Chondrocyte (in vitro differentiated cells): ENCODE measurements around the gene TARDBP. TPM values are rescaled to one million over a fixed set of nuclear protein-coding genes. Genes with fewer than 3 reads are reported as not detected.
A peak's percentile ranks its signal among the peaks of the same experiment; 100 is the strongest.

ENCODE experiments used
- DNase-seq: peaks from one replicate; pipeline ENCODE4 v3.0.0; 2021; ENCODE audit warnings: mixed read lengths, low spot score
- H3K27ac Mint-ChIP-seq: one replicate; pipeline ENCODE4 v1.8.0; 2021; ENCODE audit warnings: mild to moderate bottlenecking, moderate library complexity, mixed read lengths; ENCODE audit not compliant: unreplicated experiment
- H3K27me3 Mint-ChIP-seq: 2 replicates; pipeline ENCODE4 v1.8.0; 2021; ENCODE audit warnings: low read depth, mixed read lengths
- H3K36me3 Mint-ChIP-seq: 2 replicates; pipeline ENCODE4 v1.8.0; 2021; ENCODE audit warnings: low read depth, mixed read lengths
- H3K4me1 Mint-ChIP-seq: 2 replicates; pipeline ENCODE4 v1.8.0; 2021; ENCODE audit warnings: low read depth, mild to moderate bottlenecking, mixed read lengths
- H3K4me3 Mint-ChIP-seq: one replicate; pipeline ENCODE4 v1.8.0; 2021; ENCODE audit warnings: mild to moderate bottlenecking, moderate library complexity, mixed read lengths; ENCODE audit not compliant: unreplicated experiment
- H3K9me3 Mint-ChIP-seq: 2 replicates; pipeline ENCODE4 v1.8.0; 2021; ENCODE audit warnings: low read depth, mixed read lengths
- CTCF ChIP-seq: fragments of 200-600 bp; sonication (generic); IDR thresholded peaks from 2 replicates; pipeline ENCODE4 v1.5.0; 2021; ENCODE audit warnings: antibody characterized with exemption, mild to moderate bottlenecking, moderate library complexity
- long read RNA-seq: library from polyadenylated mRNA; stranded (forward); transcript quantifications from one replicate; pipeline ENCODE4 v2.0.0, GENCODE V29; 2021
- total RNA-seq: library from RNA; stranded (reverse); gene quantifications from 3 replicates; pipeline ENCODE4 v1.2.1, GENCODE V29; 2021

TARDBP gene
- total RNA-seq = 97.8 to 119 TPM (median 103 TPM) in 3 replicates
- long read RNA-seq, full-length matches to known transcripts = 126 of 137 reads
- long read RNA-seq, partial matches to known transcripts = 7 of 137 reads
- long read RNA-seq, other reads (novel, unspliced or antisense) = 4 of 137 reads

DNA sequence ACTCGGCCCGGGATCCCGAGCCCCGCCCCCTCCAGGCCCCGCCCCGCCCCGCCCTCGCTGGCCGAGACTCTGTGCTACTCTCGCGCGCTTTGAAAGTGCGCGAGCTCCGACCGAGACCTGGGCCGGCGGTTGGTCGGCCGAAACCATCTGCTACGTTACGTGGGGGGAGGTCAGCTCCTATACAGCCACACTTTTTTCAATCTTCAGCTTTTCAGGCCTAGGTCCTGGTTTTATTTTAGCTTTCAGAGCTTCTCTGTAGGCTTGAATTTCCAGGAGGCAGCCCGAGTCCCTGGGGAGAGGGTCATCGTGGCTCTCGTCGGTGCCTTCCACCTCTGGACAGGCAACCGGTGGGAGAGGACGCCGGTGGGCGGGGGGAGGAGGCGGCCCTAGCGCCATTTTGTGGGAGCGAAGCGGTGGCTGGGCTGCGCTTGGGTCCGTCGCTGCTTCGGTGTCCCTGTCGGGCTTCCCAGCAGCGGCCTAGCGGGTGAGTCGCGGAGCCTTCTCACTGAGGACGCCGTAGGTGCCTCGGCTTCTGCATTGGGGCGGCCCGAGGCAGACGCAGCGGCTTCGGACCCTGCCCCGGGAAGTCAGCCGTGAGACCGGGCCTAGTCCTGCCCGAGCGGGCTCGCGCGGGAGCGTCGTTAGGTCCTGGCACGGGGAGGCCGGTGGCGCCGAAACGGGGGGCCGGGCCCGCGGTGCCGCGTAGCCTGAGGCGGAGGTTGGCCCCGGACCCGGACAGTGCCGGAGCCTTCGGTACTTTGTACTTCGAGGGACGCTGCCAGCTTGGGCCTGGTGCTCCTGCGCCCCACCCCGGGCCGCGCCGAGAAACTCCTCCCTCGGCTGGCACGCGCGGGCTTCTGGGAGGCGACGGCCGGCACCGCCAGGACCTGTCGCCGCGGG lies at the start of gene TARDBP:
Gene TARDBP (plus strand): TSS at position 395 of the 900 bp plus-strand sequence. CDS start 1,074 bp downstream, outside the sequence.
- TF ChIP-seq CTCF = no peak
- peak; percentile 97 for DNase-seq
- H3K36me3 Mint-ChIP-seq = peaks cover 18% of the 10 kb centered on the region
- peak within 1 kb of the TSS; percentile 85 for H3K4me3 Mint-ChIP-seq
- H3K4me1 Mint-ChIP-seq = peaks cover 24% of the 10 kb centered on the region
- peak within 1 kb of the TSS; percentile 100 for H3K27ac Mint-ChIP-seq
- H3K9me3 Mint-ChIP-seq = no peaks in the 10 kb centered on the region
- no peaks in the 10 kb centered on the region for H3K27me3 Mint-ChIP-seq

DNA sequence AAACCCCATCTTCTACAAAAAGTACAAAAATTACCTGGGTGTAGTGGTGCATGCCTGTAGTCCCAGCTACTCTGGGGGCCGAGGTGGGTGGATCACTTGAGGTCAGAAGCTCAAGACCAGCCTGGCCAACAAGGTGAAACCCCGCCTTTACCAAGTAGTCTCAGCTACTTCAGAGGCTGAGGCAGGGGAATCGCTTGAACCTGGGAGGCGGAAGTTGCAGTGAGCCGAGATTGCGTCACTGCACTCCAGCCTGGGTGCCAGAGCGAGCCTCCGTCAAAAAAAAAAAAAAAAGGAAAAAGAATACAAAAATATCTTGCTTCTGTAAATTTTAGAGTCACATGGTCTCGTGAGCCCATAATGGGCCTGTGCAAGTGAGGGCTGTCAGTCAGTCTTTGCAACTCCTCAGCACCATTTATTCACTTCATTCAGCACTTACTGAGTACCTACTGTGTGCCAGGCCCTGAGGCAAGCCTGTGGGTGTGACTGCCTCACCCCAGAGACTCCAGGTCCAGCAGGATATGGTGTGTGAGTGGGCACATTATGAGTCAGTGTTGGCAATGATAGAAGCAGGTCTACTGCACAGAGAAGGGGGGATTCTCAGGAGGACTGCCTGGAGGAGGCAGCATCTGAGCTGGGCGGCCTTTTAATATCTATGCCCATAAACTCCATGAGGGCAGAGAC lies 46.8 kb upstream of the TARDBP start:
- Mint-ChIP-seq H3K27me3 (peaks cover 56% of the 10 kb centered on the region), H3K9me3 (no peaks in the 10 kb centered on the region), H3K4me1 (no peaks in the 10 kb centered on the region), H3K27ac (no peak overlapping the region), H3K4me3 (no peak overlapping the region), H3K36me3 (no peaks in the 10 kb centered on the region)
- no peak for TF ChIP-seq CTCF
- DNase-seq = no peak

DNA sequence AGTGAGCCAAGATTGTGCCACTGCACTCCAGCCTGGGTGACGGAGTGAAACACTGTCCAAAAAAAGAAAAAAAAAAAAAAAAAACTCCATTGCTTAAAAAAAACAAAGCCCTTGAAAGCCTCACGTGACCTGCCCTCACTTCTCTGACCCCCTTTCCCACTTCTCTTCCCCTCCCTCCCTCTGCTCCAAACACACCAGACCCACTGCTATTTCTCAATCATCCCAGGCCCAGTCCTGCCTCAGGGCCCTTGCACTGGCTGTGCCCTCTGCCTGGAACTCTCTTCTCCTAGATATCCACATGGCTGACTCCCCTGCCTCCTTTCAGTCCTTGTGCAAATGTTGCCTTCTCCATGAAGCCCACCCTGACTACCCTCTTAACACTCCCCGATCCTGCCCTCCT lies 45.4 kb upstream of the TARDBP start:
- no peak overlapping the region for H3K4me3 Mint-ChIP-seq
- DNase-seq = no peak
- H3K27ac Mint-ChIP-seq = no peak overlapping the region
- H3K27me3 Mint-ChIP-seq = peaks cover 60% of the 10 kb centered on the region
- H3K36me3 Mint-ChIP-seq = no peaks in the 10 kb centered on the region
- H3K9me3 Mint-ChIP-seq = no peaks in the 10 kb centered on the region
- H3K4me1 Mint-ChIP-seq = no peaks in the 10 kb centered on the region
- no peak for TF ChIP-seq CTCF

DNA sequence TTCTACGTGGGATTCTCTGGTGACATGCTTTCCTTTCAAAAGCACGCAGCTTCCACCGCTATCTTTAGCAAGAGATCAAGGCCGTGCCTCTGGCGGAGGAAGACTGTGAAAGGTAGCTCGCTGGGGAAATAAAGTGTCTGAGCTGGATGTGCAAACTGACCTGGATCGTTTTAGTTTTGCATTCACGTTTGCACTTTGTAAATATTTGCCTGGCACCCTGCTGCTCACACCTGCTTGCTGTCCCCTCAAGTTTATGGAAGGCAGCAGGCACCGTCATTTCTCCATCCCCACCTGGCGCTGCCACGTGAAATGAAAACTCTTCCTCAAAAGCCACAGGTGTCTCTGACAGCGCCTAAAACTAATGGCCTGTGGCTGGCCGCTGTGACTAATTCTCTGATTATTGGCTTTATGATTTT lies 44.0 kb upstream of the TARDBP start:
- no peak overlapping the region for H3K27ac Mint-ChIP-seq
- no peaks in the 10 kb centered on the region for H3K36me3 Mint-ChIP-seq
- H3K4me1 Mint-ChIP-seq = no peaks in the 10 kb centered on the region
- peaks cover 60% of the 10 kb centered on the region for H3K27me3 Mint-ChIP-seq
- DNase-seq = no peak
- no peaks in the 10 kb centered on the region for H3K9me3 Mint-ChIP-seq
- no peak for TF ChIP-seq CTCF
- no peak overlapping the region for H3K4me3 Mint-ChIP-seq

DNA sequence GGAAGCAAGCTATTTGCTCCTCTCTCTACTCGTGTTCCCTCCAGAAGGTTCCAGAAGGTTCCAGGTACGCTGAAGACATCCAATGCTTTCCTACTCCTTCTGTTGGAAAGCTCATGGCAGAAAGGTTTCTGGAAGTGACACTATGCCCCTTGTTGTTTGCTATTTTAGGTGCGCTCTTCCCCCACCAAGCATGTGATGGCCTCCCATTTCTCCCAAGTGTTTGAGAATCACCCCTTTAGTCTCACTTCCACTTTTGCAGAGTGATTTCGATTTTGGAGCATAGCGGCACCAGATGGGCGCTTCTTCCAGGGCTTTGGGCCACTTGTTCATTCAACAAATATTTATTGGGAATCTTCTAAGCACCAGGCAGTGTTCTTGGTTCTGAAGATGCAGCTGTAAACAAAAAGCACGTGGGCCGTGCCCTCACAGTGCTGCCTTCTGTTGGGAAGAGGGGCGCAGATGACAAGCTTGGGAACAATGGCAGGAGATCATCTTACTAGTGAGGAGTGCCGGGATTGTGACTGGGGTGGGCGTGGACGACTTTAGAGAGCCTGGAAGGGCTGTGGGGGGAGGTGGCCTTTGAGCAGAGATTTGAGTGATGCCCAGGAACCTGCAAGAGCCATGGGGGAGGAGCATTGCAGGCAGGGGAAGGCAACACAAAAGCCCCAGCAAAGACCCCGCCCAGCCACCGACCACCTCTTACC lies 43.0 kb upstream of the TARDBP start:
- no peak for DNase-seq
- no peak overlapping the region for H3K4me3 Mint-ChIP-seq
- TF ChIP-seq CTCF = no peak
- no peaks in the 10 kb centered on the region for H3K36me3 Mint-ChIP-seq
- H3K27ac Mint-ChIP-seq = no peak overlapping the region
- H3K27me3 Mint-ChIP-seq = peaks cover 50% of the 10 kb centered on the region
- H3K9me3 Mint-ChIP-seq = no peaks in the 10 kb centered on the region
- no peaks in the 10 kb centered on the region for H3K4me1 Mint-ChIP-seq
